Large intestine (tissue), 3 donors: ENCODE measurements around the gene KIF21B. TPM values are rescaled to one million over a fixed set of nuclear protein-coding genes. Genes with fewer than 3 reads are reported as not detected.

Experiments
- DNase-seq, 2 donors: peaks; one replicate each; pipeline versions ENCODE4 v3.0.0 to v3.0.0-alpha.2; 2013
- H3K27ac ChIP-seq: one replicate; pipeline ENCODE4 v1.5.1; 2013; ENCODE audit warnings: low read length
- H3K27me3 ChIP-seq: 2 replicates; pipeline ENCODE4 v1.6.1; 2013; ENCODE audit warnings: low read length; ENCODE audit not compliant: control insufficient read depth, insufficient read depth
- H3K36me3 ChIP-seq: 2 replicates; pipeline ENCODE4 v1.6.1; 2013; ENCODE audit warnings: low read length; ENCODE audit not compliant: control insufficient read depth, insufficient read depth
- H3K4me1 ChIP-seq: one replicate; pipeline ENCODE4 v1.6.1; 2013; ENCODE audit warnings: low read length; ENCODE audit not compliant: control insufficient read depth, insufficient read depth
- H3K4me3 ChIP-seq: one replicate; pipeline ENCODE4 v1.5.1; 2013; ENCODE audit warnings: low read length
- H3K9me3 ChIP-seq: one replicate; pipeline ENCODE4 v1.6.1; 2013; ENCODE audit warnings: mild to moderate bottlenecking, low read depth, low read length, moderate library complexity; ENCODE audit not compliant: control insufficient read depth
- WGBS: methylation state at CpG from one replicate; pipeline ENCODE4 v1.1.5; 2013; ENCODE audit warnings: low lambda C conversion rate; ENCODE audit not compliant: insufficient coverage; 5-methylcytosine and 5-hydroxymethylcytosine counted together
- polyA plus RNA-seq: library from polyadenylated mRNA; unstranded; fragments of 120-200 nt; gene quantifications from one replicate; pipeline ENCODE4 v1.2.1, GENCODE V29; 2013

KIF21B gene
- polyA plus RNA-seq, 1 donor: 1.5 TPM

DNA sequence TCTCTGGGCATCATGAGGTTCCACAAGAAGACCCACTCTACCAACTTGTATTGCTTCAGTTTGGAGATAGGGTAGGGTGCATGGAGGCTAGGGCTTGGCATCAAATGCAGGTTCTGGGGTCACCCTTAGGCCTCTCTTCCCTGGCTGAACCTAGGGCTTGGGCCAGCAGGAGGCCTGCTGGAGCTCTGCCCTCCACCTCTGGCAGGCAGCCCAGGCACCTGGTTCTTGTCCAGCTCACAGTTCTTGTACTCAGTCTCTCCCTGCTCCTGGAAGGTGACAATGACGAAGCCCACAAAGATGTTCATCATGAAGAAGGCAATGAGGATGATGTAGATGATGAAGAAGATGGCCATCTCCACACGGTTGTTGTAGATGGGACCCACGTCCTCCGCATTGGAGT lies 37.5 kb upstream of the KIF21B start:
- 100% methylated on average over 2 of the region's 4 CpGs for WGBS
- H3K27me3 ChIP-seq: peaks cover 17% of the 10 kb centered on the region

DNA sequence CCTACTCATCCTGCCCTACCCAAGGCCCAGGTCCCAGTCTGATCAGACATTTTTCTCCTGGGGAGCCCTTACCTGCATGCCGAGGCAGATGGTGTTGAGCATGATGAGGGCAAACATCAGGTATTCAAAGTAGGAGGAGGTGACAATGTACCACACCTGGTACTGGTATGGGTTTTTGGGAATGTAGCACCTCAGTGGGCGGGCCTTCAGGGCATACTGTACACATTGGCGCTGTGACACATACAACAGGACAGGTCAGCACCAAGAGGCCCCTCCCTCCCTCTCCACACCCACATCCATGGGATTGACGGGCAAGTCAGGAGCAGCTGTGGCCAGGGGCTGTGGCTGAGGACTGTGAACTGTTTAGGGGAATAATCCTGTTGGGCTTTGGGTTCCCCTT lies 37.1 kb upstream of the KIF21B start:
- peaks cover 15% of the 10 kb centered on the region for H3K27me3 ChIP-seq
- DNase-seq: no peak
- H3K9me3 ChIP-seq: no peaks in the 10 kb centered on the region
- no CpG with 5 or more reads among the region's 4 CpGs for WGBS
- H3K4me1 ChIP-seq: peaks cover 8% of the 10 kb centered on the region
- no peak overlapping the region for H3K27ac ChIP-seq
- H3K36me3 ChIP-seq: no peaks in the 10 kb centered on the region
- H3K4me3 ChIP-seq: no peak overlapping the region

More for the DNA sequence above, 37.5 kb upstream of the KIF21B start:
- Histone ChIP-seq H3K36me3 (no peaks in the 10 kb centered on the region), H3K27ac (no peak overlapping the region), H3K4me1 (peaks cover 6% of the 10 kb centered on the region), H3K9me3 (no peaks in the 10 kb centered on the region), H3K4me3 (no peak overlapping the region)
- no peak for DNase-seq

DNA sequence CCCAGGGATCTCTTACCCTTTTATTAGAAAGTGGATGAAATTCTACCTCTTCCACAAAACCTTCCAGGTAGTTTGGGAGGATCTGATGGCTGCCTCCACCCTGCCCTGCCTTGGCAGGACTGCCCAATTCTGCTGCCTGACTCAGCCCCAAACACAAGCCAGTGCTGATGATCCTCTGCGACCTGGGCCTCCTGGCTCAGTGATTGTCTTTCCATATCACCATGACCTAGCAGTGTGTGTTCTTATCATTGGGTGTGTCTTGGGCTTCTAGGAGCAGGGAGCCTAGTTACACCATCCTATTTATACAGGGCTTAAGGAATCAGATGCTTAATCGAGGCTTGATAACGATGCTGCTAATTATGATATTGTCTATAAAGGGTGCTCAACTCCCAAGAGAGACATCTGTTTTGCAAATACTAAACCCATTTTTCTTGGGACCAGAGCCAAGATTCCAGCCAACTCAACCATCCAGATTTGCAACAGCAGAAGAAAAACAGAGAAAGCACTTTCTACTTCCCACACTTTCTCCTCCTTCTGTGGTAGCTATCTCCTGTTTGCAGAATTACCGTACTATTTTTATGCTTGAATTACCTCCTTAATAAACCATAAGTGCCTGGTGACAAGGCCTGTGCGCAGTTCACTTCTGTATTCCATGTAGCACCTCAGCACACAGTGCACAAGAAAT lies 36.5 kb upstream of the KIF21B start:
- Histone ChIP-seq H3K9me3 (no peaks in the 10 kb centered on the region), H3K27me3 (peaks cover 17% of the 10 kb centered on the region), H3K4me1 (peaks cover 8% of the 10 kb centered on the region), H3K4me3 (no peak overlapping the region), H3K36me3 (no peaks in the 10 kb centered on the region), H3K27ac (no peak overlapping the region)
- peak in 1 of 2 donors; percentile 42 for DNase-seq
- no CpG with 5 or more reads among the region's 5 CpGs for WGBS

DNA sequence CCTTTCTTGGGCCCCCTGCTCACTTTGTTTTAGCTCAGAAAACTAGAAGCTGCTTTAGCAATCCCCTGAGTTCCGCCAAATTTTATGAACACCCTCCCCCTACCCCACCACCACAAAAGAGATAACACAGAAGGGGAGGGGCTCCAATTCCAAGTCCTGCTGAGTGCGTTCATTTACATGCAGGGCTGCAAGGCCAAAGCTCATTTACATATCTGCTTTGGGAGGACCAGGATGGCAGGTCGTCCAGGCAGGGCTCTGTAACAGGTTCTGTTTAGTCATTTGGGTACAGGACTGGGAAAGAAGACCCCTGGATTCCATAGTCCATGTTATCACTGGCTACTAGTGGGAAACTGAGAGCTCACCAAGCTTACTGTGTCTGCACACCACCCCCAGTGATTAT lies 35.9 kb upstream of the KIF21B start:
- Histone ChIP-seq H3K27me3 (peaks cover 20% of the 10 kb centered on the region), H3K4me3 (no peak overlapping the region), H3K9me3 (no peaks in the 10 kb centered on the region), H3K4me1 (peaks cover 8% of the 10 kb centered on the region), H3K27ac (no peak overlapping the region), H3K36me3 (no peaks in the 10 kb centered on the region)
- no CpG with 5 or more reads among the region's 3 CpGs for WGBS
- no peak for DNase-seq

DNA sequence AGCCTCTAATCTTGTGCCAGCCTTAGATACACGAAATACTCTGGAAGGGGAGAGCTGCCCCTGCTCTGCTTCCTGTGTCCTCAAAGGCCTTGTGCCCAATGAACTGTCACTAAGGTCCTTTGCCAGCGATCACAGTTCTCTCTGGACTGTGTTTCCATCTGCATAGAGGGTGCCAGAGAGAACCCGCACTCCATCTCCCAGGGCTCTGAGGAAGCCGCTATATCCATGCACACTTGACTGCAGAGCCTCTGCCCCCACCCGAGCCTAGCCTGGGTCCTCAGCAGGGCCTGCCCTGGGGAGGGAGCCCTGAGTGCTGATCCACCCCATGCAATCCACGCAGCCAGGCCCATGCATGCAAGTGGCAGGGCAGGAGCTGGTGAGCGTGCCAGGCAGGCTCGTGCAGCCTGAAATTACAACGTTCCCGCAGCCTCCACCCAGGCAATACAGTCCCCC lies 30.6 kb upstream of the KIF21B start:
- no peak for DNase-seq
- Histone ChIP-seq H3K36me3 (no peaks in the 10 kb centered on the region), H3K27ac (no peak overlapping the region), H3K4me3 (no peak overlapping the region), H3K9me3 (no peaks in the 10 kb centered on the region), H3K27me3 (peaks cover 13% of the 10 kb centered on the region), H3K4me1 (peaks cover 8% of the 10 kb centered on the region)
- no CpG with 5 or more reads among the region's 10 CpGs for WGBS

DNA sequence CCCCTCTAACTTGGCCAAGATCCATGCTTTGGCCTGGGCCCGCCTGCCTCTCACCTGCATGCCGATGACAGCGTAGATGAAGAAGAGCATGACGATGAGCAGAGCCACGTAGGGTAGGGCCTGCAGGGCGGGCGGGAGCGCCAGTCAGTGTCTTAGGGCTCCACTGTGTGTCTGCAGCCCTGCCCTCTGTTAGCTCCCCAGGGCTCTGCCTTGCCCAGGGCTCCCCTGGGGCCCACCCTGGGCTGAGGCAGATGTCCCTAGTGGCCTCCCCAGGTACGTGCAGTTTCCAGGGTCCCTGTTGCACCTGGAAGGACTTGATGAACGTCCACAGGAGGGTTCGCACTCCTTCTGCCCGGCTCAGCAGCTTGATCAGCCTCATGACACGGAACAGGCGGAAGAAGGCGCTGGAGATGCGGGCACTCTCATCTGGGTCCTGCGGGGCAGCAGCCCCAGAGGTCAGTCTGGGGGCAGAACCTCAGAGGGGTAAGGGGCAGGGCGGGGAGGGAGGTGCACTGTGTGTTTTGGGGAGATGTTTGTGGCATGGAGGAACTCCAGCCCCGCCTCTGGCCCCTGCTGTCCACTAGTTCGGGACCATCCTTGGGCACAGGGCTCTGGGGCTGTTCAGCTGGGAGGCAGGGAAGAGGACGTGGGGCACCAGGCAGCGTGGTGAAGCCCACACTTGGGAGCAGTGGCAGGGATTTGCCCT lies 29.8 kb upstream of the KIF21B start:
- WGBS: no CpG with 5 or more reads among the region's 22 CpGs
- Histone ChIP-seq H3K27ac (no peak overlapping the region), H3K4me1 (peaks cover 8% of the 10 kb centered on the region), H3K4me3 (no peak overlapping the region), H3K27me3 (peaks cover 15% of the 10 kb centered on the region), H3K36me3 (no peaks in the 10 kb centered on the region), H3K9me3 (no peaks in the 10 kb centered on the region)
- DNase-seq: no peak

DNA sequence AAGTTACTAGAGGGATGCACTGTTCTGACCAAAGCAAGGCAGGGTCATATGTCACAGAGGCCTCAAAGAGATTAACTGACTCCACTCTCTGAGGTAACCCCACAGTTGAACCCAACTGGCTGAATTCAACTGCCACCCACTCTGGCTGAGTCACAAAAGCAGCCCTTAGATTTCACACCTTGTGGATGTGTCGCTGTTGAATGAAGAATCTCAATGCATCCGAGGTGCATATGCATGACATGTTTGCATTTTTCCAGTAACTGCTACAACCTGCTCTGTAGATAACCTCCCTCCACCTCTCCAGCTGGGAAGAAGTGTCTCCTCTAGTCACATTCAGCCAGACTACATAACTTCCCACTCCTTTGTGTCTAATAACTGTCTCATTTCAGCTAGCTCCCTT lies 27.9 kb upstream of the KIF21B start:
- H3K9me3 ChIP-seq: no peaks in the 10 kb centered on the region
- no peak overlapping the region for H3K4me3 ChIP-seq
- DNase-seq: no peak
- no peak overlapping the region for H3K27ac ChIP-seq
- no peaks in the 10 kb centered on the region for H3K36me3 ChIP-seq
- no CpG with 5 or more reads among the region's 2 CpGs for WGBS
- peaks cover 9% of the 10 kb centered on the region for H3K27me3 ChIP-seq
- peaks cover 5% of the 10 kb centered on the region for H3K4me1 ChIP-seq

DNA sequence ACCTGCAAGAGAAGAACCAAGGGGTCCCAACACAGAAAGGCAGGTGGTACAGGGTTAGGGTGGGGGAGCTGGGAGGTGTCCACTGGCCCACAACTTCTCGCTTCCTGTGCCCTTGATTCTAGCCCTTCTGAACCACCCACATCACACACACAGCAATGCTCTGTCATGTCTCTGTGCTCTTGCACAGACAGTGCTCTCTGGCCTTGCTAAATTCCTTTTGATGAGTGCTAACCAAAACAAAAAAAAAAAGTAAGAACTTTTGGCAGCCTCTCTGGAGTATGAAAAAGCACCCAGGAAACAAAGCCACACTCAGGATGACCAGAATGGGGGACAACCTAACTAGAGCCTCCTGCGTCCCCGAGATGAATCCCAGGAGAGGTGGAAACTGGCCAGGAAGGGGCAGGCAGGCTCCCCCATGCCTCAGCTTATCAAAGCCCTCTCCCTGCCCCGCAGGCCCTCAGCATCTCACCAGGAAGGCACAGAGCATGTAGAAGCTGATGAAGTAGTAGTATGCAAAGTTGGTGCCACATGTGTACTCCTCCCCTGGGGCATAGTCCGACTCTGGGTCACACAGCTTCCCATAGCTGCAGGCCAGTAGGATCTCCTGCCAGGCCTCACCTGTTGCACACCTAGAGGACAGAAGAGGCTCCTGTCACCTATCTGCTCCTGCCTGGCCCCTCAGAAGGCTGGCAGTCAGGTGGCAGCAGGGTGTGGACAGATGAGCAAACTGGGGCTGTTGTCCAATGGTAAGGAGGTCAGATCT lies 27.2 kb upstream of the KIF21B start:
- WGBS: no CpG with 5 or more reads among the region's 5 CpGs
- Histone ChIP-seq H3K27ac (no peak overlapping the region), H3K9me3 (no peaks in the 10 kb centered on the region), H3K4me1 (no peaks in the 10 kb centered on the region), H3K4me3 (no peak overlapping the region), H3K27me3 (peaks cover 8% of the 10 kb centered on the region), H3K36me3 (no peaks in the 10 kb centered on the region)
- peak; percentile 56 to 57 for DNase-seq

DNA sequence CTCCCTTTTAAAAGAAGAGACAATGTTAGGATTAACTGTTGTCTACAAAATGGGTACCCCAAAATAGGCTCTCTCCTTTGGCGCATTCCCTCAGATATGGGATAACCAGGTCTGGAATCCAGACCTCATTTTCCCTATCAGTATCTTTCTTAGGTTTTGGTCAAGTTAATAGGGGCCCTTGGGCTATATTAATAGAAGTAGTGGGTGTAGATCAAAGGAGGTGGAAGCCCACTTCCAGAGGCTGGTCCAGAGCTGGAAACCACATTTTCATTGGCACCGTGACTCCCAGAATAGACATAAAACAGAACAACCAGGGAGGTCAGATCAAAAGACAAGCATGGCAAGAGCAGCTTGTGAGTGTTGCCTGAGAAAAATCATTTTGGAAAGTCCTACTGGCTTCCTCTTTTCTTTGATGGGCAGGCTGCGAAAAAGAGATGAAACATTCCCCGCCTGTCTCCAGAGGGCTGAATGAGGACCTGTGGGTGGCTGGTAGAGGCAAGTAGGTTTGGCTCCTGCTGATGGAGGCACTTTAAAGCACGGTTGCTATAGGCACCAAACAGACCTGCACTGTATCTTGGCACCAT lies 25.8 kb upstream of the KIF21B start:
- DNase-seq: no peak
- H3K27ac ChIP-seq: no peak overlapping the region
- no peaks in the 10 kb centered on the region for H3K9me3 ChIP-seq
- H3K4me3 ChIP-seq: no peak overlapping the region
- WGBS: no CpG with 5 or more reads among the region's 5 CpGs
- H3K4me1 ChIP-seq: no peaks in the 10 kb centered on the region
- no peaks in the 10 kb centered on the region for H3K36me3 ChIP-seq
- peaks cover 3% of the 10 kb centered on the region for H3K27me3 ChIP-seq

DNA sequence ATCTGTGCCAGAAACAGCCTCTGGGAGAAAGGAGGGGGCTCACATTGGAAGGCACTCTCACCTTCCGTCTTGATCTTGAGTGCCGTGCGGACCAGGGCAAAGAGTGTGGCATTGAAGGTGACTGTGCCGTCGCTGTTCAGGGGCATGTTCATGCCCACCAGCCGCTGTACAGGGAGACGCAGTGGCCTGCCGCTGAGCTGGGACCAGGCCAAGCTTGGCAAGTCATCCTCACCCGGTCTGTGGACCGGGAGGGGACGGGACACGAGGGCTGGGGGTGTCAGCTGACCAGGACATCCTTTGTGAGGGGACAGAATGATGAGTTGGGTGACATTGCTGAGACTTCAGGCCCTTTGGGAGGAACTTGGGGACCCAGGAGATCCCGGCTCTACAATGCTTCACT lies 25.0 kb upstream of the KIF21B start:
- H3K36me3 ChIP-seq: no peaks in the 10 kb centered on the region
- peaks cover 3% of the 10 kb centered on the region for H3K27me3 ChIP-seq
- H3K4me3 ChIP-seq: no peak overlapping the region
- H3K9me3 ChIP-seq: no peaks in the 10 kb centered on the region
- WGBS: no CpG with 5 or more reads among the region's 13 CpGs
- DNase-seq: no peak
- no peak overlapping the region for H3K27ac ChIP-seq
- H3K4me1 ChIP-seq: no peaks in the 10 kb centered on the region
